Mesenchymal stem cell (in vitro differentiated cells and primary cell): ENCODE measurements around the gene ACAA1.

Source experiments
- DNase-seq: peaks from one replicate; pipeline ENCODE4 v3.0.0-alpha.2; 2013
- H2AFZ ChIP-seq: one replicate; pipeline ENCODE4 v1.6.1; 2013; ENCODE audit warnings: low read depth, mild to moderate bottlenecking, control low read depth, inconsistent platforms, low read length, moderate library complexity
- H2AK5ac ChIP-seq: 2 replicates; pipeline ENCODE4 v1.6.1; 2013; ENCODE audit warnings: low read length, moderate library complexity, mild to moderate bottlenecking, inconsistent platforms; ENCODE audit not compliant: severe bottlenecking
- H2BK120ac ChIP-seq: one replicate; pipeline ENCODE4 v1.6.1; 2013; ENCODE audit warnings: low read depth, mild to moderate bottlenecking, inconsistent platforms, low read length, moderate library complexity
- H2BK12ac ChIP-seq, 2 experiments: one replicate each; pipeline ENCODE4 v1.6.1; 2013; ENCODE audit warnings: inconsistent platforms in 2 of 2, low read length in 2 of 2, mild to moderate bottlenecking in 2 of 2, moderate library complexity in 2 of 2, control low read depth in 1 of 2
- H2BK15ac ChIP-seq: one replicate; pipeline ENCODE4 v1.6.1; 2013; ENCODE audit warnings: mild to moderate bottlenecking, low read depth, inconsistent platforms; ENCODE audit not compliant: poor library complexity, severe bottlenecking
- H2BK5ac ChIP-seq: 2 replicates; pipeline ENCODE4 v1.6.1; 2013; ENCODE audit warnings: low read depth, mild to moderate bottlenecking, low read length, control low read depth, inconsistent platforms; ENCODE audit not compliant: poor library complexity, severe bottlenecking
- H3K14ac ChIP-seq, 2 experiments: one replicate each; pipeline ENCODE4 v1.6.1; 2013; ENCODE audit warnings: inconsistent platforms in 2 of 2, low read length in 2 of 2, control low read depth in 1 of 2, mild to moderate bottlenecking in 1 of 2, moderate library complexity in 1 of 2
- H3K18ac ChIP-seq, 2 experiments: one replicate each; pipeline ENCODE4 v1.6.1; 2013; ENCODE audit warnings: inconsistent platforms in 2 of 2, low read length in 2 of 2, control low read depth in 1 of 2, low read depth in 1 of 2, mild to moderate bottlenecking in 1 of 2
- H3K23ac ChIP-seq, 2 experiments: one replicate each; pipeline ENCODE4 v1.6.1; 2013; ENCODE audit warnings: inconsistent platforms in 2 of 2, low read length in 2 of 2, mild to moderate bottlenecking in 2 of 2, moderate library complexity in 2 of 2, control low read depth in 1 of 2
- H3K27ac ChIP-seq: 2 replicates; pipeline ENCODE4 v1.5.1; 2013; ENCODE audit warnings: mild to moderate bottlenecking, moderate library complexity, low read length, control low read depth, inconsistent platforms; ENCODE audit not compliant: poor library complexity, severe bottlenecking
- H3K27me3 ChIP-seq, 2 experiments: 2 replicates each; pipeline versions ENCODE4 v1.6.1 to v1.7.0; 2013; ENCODE audit warnings: low read length in 2 of 2, mild to moderate bottlenecking in 2 of 2, moderate library complexity in 2 of 2, control low read depth in 1 of 2, inconsistent platforms in 1 of 2; ENCODE audit not compliant: control insufficient read depth in 1 of 2, insufficient read depth in 1 of 2
- H3K36me3 ChIP-seq, 2 experiments: 2 replicates each; pipeline versions ENCODE4 v1.6.1 to v1.7.0; 2013; ENCODE audit warnings: low read length in 2 of 2, control low read depth in 1 of 2, inconsistent platforms in 1 of 2, low read depth in 1 of 2, mild to moderate bottlenecking in 1 of 2; ENCODE audit not compliant: insufficient read depth in 2 of 2, control insufficient read depth in 1 of 2
- H3K4ac ChIP-seq, 2 experiments: one replicate each; pipeline ENCODE4 v1.6.1; 2013; ENCODE audit warnings: inconsistent platforms in 2 of 2, low read length in 2 of 2, mild to moderate bottlenecking in 2 of 2, moderate library complexity in 2 of 2, control low read depth in 1 of 2, low read depth in 1 of 2
- H3K4me1 ChIP-seq: 2 replicates; pipeline ENCODE4 v1.6.1; 2013; ENCODE audit warnings: low read depth, low read length, control low read depth; ENCODE audit not compliant: control insufficient read depth, insufficient read depth
- H3K4me2 ChIP-seq: 2 replicates; pipeline ENCODE4 v1.6.1; 2013; ENCODE audit warnings: low read length, mild to moderate bottlenecking, inconsistent platforms; ENCODE audit not compliant: poor library complexity, severe bottlenecking
- H3K4me3 ChIP-seq, 2 experiments: 2 replicates each; pipeline versions ENCODE4 v1.5.1 to v1.7.0; 2013; ENCODE audit warnings: low read length in 2 of 2, mild to moderate bottlenecking in 2 of 2, control low read depth in 1 of 2, low read depth in 1 of 2; ENCODE audit not compliant: insufficient read depth in 1 of 2
- H3K79me1 ChIP-seq: replicated peaks from 2 replicates; pipeline ENCODE4 v1.6.1; 2013; ENCODE audit warnings: mild to moderate bottlenecking, control low read depth, low read length, inconsistent platforms; ENCODE audit not compliant: poor library complexity, severe bottlenecking
- H3K9ac ChIP-seq: 2 replicates; pipeline ENCODE4 v1.7.0; 2013; ENCODE audit warnings: mild to moderate bottlenecking, low read length, moderate library complexity
- H3K9me3 ChIP-seq: 2 replicates; pipeline ENCODE4 v1.7.0; 2013; ENCODE audit warnings: mild to moderate bottlenecking, low read length; ENCODE audit not compliant: control insufficient read depth
- H4K8ac ChIP-seq: one replicate; pipeline ENCODE4 v1.6.1; 2013; ENCODE audit warnings: inconsistent platforms, mild to moderate bottlenecking, low read length, moderate library complexity
- H4K91ac ChIP-seq: one replicate; pipeline ENCODE4 v1.6.1; 2013; ENCODE audit warnings: mild to moderate bottlenecking, low read length, inconsistent platforms
- WGBS: methylation state at CpG from one replicate; pipeline ENCODE4 v1.1.7; 2013; ENCODE audit warnings: mixed read lengths; 5-methylcytosine and 5-hydroxymethylcytosine counted together

Gene ACAA1

GRCh38 chr3:38124324-38125122 lies 12.4 kb downstream of the ACAA1 start:
- no peak overlapping the region for H2BK120ac ChIP-seq
- H2AFZ ChIP-seq: no peak overlapping the region
- H3K4me3 ChIP-seq: no peak overlapping the region
- H3K4me2 ChIP-seq: no peak overlapping the region
- H3K14ac ChIP-seq: no peak overlapping the region
- H3K27me3 ChIP-seq: no peaks in the 10 kb centered on the region
- H2BK12ac ChIP-seq: no peak overlapping the region
- no peak overlapping the region for H4K8ac ChIP-seq
- H3K27ac ChIP-seq: no peak overlapping the region
- no peak overlapping the region for H2BK5ac ChIP-seq
- no peak overlapping the region for H2AK5ac ChIP-seq
- peaks cover 24% of the 10 kb centered on the region for H3K79me1 ChIP-seq
- H3K9me3 ChIP-seq: no peaks in the 10 kb centered on the region
- H3K4ac ChIP-seq: no peak overlapping the region
- no peak overlapping the region for H3K18ac ChIP-seq
- no peak overlapping the region for H3K23ac ChIP-seq
- H3K4me1 ChIP-seq: peaks cover 7% of the 10 kb centered on the region
- no peak overlapping the region for H3K9ac ChIP-seq
- H3K36me3 ChIP-seq: peaks cover 81 to 96% of the 10 kb centered on the region in 2 experiments
- WGBS: 96% methylated on average over 7 of the region's 7 CpGs
- H4K91ac ChIP-seq: no peak overlapping the region
- no peak overlapping the region for H2BK15ac ChIP-seq
- DNase-seq: no peak

- no peak for DNase-seq
- Histone ChIP-seq H4K91ac (no peak overlapping the region), H2BK120ac (no peak overlapping the region), H3K79me1 (peaks cover 11% of the 10 kb centered on the region), H3K4me3 (no peak overlapping the region), H3K9me3 (no peaks in the 10 kb centered on the region), H4K8ac (no peak overlapping the region), H3K18ac (no peak overlapping the region), H3K27ac (no peak overlapping the region), H2AFZ (no peak overlapping the region), H3K14ac (no peak overlapping the region), H3K9ac (no peak overlapping the region), H3K27me3 (no peaks in the 10 kb centered on the region), H2BK5ac (no peak overlapping the region), H2AK5ac (no peak overlapping the region), H2BK15ac (no peak overlapping the region), H3K4me2 (no peak overlapping the region), H3K23ac (no peak overlapping the region), H3K36me3 (peaks cover 68 to 80% of the 10 kb centered on the region in 2 experiments), H3K4me1 (peaks cover 7% of the 10 kb centered on the region), H2BK12ac (no peak overlapping the region), H3K4ac (no peak overlapping the region)
- 97% methylated on average over 9 of the region's 9 CpGs for WGBS
Measured at GRCh38 chr3:38122712-38123290, 14.1 kb downstream of the ACAA1 start.

- H3K23ac ChIP-seq: no peak overlapping the region
- H3K4me2 ChIP-seq: no peak overlapping the region
- H3K36me3 ChIP-seq: peaks cover 61 to 72% of the 10 kb centered on the region in 2 experiments
- no peak overlapping the region for H3K18ac ChIP-seq
- peaks cover 7% of the 10 kb centered on the region for H3K4me1 ChIP-seq
- H3K14ac ChIP-seq: no peak overlapping the region
- no peaks in the 10 kb centered on the region for H3K9me3 ChIP-seq
- no peak overlapping the region for H2BK120ac ChIP-seq
- DNase-seq: no peak
- 91% methylated on average over 13 of the region's 13 CpGs for WGBS
- no peak overlapping the region for H2AFZ ChIP-seq
- H2BK12ac ChIP-seq: no peak overlapping the region
- no peak overlapping the region for H3K9ac ChIP-seq
- H3K79me1 ChIP-seq: peaks cover 10% of the 10 kb centered on the region
- no peaks in the 10 kb centered on the region for H3K27me3 ChIP-seq
- no peak overlapping the region for H2AK5ac ChIP-seq
- H3K27ac ChIP-seq: no peak overlapping the region
- no peak overlapping the region for H3K4me3 ChIP-seq
- H4K91ac ChIP-seq: no peak overlapping the region
- H2BK15ac ChIP-seq: no peak overlapping the region
- H3K4ac ChIP-seq: no peak overlapping the region
- no peak overlapping the region for H2BK5ac ChIP-seq
- H4K8ac ChIP-seq: no peak overlapping the region
Measured at GRCh38 chr3:38121832-38122461, 15.0 kb downstream of the ACAA1 start.

- peaks cover 8% of the 10 kb centered on the region for H3K79me1 ChIP-seq
- no peak overlapping the region for H4K91ac ChIP-seq
- H3K36me3 ChIP-seq: peaks cover 57 to 67% of the 10 kb centered on the region in 2 experiments
- H3K4me3 ChIP-seq: no peak overlapping the region
- H3K27me3 ChIP-seq: no peaks in the 10 kb centered on the region
- no peaks in the 10 kb centered on the region for H3K9me3 ChIP-seq
- H2BK12ac ChIP-seq: no peak overlapping the region
- no peak for DNase-seq
- H3K14ac ChIP-seq: no peak overlapping the region
- peaks cover 7% of the 10 kb centered on the region for H3K4me1 ChIP-seq
- H2BK120ac ChIP-seq: no peak overlapping the region
- H2AFZ ChIP-seq: no peak overlapping the region
- no peak overlapping the region for H3K18ac ChIP-seq
- WGBS: 91% methylated on average over 9 of the region's 9 CpGs
- no peak overlapping the region for H3K4me2 ChIP-seq
- H2BK5ac ChIP-seq: no peak overlapping the region
- no peak overlapping the region for H2AK5ac ChIP-seq
- H3K23ac ChIP-seq: no peak overlapping the region
- H3K4ac ChIP-seq: no peak overlapping the region
- no peak overlapping the region for H3K27ac ChIP-seq
- no peak overlapping the region for H4K8ac ChIP-seq
- no peak overlapping the region for H3K9ac ChIP-seq
- H2BK15ac ChIP-seq: no peak overlapping the region
Measured at GRCh38 chr3:38121451-38121831, 15.5 kb downstream of the ACAA1 start.
